ENCODE measurements around the gene RASSF3.

The RASSF3 gene

DNA sequence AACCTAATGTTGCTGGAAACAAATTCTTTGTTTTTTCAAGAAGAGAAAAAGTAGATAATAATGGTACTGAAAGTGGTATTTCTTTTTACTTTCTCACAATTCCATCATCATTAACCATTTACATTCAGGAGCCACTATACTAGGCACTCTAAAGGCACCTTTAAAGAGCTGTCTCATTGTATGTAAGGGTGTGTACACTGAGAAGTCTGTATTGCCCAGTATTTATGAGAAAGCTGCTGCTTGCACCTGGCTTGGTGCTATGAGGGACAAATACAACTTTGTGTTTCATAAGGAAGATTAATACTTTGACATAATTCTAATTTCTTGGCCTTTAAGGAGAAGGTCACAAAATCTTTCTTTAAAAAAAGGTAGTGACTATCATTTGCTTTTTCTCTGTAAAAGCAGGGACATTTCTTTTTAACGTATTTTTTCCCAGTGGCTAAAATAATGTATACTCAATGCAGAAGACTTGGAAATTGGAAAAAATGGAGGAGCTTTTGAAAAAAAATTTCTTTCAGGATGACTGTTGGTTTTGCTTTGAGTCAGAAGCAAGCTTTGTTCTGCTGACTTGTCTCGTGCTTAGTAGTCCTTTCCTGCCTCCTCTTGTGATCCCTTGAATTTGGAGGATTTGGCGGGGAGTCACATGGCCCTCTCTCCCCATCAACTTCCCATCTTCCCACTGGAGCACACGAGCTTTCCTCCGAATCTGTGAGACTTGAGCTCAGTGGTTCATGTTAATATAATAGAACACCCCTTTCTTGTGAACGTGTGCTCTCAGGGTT lies 50.1 kb downstream of the RASSF3 start:
- Histone ChIP-seq H3K4me3 (ENCODE audit: low read length, poor library complexity, severe bottlenecking) (no peak overlapping the region), H3K9me3 (ENCODE audit: insufficient read depth, low read depth, low read length) (no peaks in the 10 kb centered on the region), H3K4me2 (ENCODE audit: low read depth, low read length, poor library complexity, severe bottlenecking) (no peak overlapping the region), H3K36me3 (ENCODE audit: insufficient read depth, low read length) (no peaks in the 10 kb centered on the region), H2AFZ (ENCODE audit: low read length) (no peak overlapping the region), H3K79me2 (ENCODE audit: insufficient read depth, low read length) (peaks cover 71% of the 10 kb centered on the region), H3F3A (ENCODE audit: low read depth) (no peaks in the 10 kb centered on the region), H4K20me1 (ENCODE audit: insufficient read depth, low read length, poor library complexity, severe bottlenecking) (no peaks in the 10 kb centered on the region), H3K4me1 (ENCODE audit: insufficient read depth, low read length, poor library complexity, severe bottlenecking) (peaks cover 4% of the 10 kb centered on the region), H3K27me3 (ENCODE audit: insufficient read depth, low read length, poor library complexity, severe bottlenecking) (no peaks in the 10 kb centered on the region), H3K9ac (ENCODE audit: low read depth, low read length, poor library complexity, severe bottlenecking) (no peak overlapping the region), H3K9me2 (replicated peaks; ENCODE audit: low read depth, low read length) (no peaks in the 10 kb centered on the region)
- no peak for TF ChIP-seq EZH2phosphoT487 (IDR thresholded peaks at IDR 0.05; ENCODE audit: borderline replicate concordance)
- TF ChIP-seq, protein P1, sequence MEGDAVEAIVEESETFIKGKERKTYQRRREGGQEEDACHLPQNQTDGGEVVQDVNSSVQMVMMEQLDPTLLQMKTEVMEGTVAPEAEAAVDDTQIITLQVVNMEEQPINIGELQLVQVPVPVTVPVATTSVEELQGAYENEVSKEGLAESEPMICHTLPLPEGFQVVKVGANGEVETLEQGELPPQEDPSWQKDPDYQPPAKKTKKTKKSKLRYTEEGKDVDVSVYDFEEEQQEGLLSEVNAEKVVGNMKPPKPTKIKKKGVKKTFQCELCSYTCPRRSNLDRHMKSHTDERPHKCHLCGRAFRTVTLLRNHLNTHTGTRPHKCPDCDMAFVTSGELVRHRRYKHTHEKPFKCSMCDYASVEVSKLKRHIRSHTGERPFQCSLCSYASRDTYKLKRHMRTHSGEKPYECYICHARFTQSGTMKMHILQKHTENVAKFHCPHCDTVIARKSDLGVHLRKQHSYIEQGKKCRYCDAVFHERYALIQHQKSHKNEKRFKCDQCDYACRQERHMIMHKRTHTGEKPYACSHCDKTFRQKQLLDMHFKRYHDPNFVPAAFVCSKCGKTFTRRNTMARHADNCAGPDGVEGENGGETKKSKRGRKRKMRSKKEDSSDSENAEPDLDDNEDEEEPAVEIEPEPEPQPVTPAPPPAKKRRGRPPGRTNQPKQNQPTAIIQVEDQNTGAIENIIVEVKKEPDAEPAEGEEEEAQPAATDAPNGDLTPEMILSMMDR (conservative IDR thresholded peaks at IDR 0.05; ENCODE audit: low read length): no peak

DNA sequence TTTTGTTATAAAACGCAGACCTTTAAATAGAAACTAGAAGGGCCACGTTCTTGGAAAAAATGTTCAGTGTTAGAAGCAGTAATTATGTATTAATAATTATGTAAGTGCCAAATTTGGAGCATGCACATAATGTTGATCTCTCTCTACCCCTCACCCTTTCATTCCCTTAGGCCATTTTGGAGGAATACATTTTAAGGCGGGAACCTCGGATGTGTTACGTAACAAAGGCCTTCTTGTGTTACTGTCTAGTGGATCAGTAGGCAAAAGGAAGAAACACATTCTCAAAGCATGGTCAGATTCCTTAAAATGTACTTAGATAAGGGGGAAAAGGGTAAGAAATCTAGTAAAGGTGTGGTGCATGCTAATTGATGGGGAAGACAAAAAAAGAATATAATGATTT lies 52.7 kb downstream of the RASSF3 start:
- peaks cover 72% of the 10 kb centered on the region for H3K79me2 ChIP-seq (ENCODE audit: insufficient read depth, low read length)
- H3K36me3 ChIP-seq (ENCODE audit: insufficient read depth, low read length): no peaks in the 10 kb centered on the region
- no peaks in the 10 kb centered on the region for H4K20me1 ChIP-seq (ENCODE audit: insufficient read depth, low read length, poor library complexity, severe bottlenecking)
- no peak overlapping the region for H3K9ac ChIP-seq (ENCODE audit: low read depth, low read length, poor library complexity, severe bottlenecking)
- TF ChIP-seq EZH2phosphoT487 (IDR thresholded peaks at IDR 0.05; ENCODE audit: borderline replicate concordance): no peak
- TF ChIP-seq, protein P1 (conservative IDR thresholded peaks at IDR 0.05; ENCODE audit: low read length): no peak
- no peaks in the 10 kb centered on the region for H3K9me3 ChIP-seq (ENCODE audit: insufficient read depth, low read depth, low read length)
- no peaks in the 10 kb centered on the region for H3K27me3 ChIP-seq (ENCODE audit: insufficient read depth, low read length, poor library complexity, severe bottlenecking)
- no peak overlapping the region for H3K4me3 ChIP-seq (ENCODE audit: low read length, poor library complexity, severe bottlenecking)
- H3K4me2 ChIP-seq (ENCODE audit: low read depth, low read length, poor library complexity, severe bottlenecking): no peak overlapping the region
- peaks cover 27% of the 10 kb centered on the region for H3K4me1 ChIP-seq (ENCODE audit: insufficient read depth, low read length, poor library complexity, severe bottlenecking)
- H2AFZ ChIP-seq (ENCODE audit: low read length): no peak overlapping the region
- H3K9me2 ChIP-seq (replicated peaks; ENCODE audit: low read depth, low read length): no peaks in the 10 kb centered on the region
- H3F3A ChIP-seq (ENCODE audit: low read depth): no peaks in the 10 kb centered on the region

DNA sequence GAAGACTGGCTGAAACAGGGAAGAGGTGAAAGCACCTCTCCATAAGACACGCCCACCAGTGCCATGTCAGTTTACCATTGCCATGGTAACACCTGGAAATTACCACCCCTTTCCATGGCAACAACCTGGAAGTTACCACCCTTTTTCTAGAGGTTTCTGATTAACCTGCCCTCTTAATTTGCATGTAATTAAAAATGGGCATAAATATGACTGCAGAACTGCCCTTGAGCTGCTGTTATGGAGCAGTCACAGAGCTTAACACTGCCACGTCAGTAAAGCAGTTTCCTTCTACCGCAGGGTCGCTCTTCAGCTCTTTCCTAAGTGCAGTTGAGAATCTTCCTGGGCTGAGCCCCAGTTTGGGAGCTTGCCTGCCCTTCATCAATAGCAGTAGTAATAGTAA lies 55.2 kb downstream of the RASSF3 start:
- peaks cover 47% of the 10 kb centered on the region for H3K4me1 ChIP-seq (ENCODE audit: insufficient read depth, low read length, poor library complexity, severe bottlenecking)
- TF ChIP-seq, protein P1 (conservative IDR thresholded peaks at IDR 0.05; ENCODE audit: low read length): no peak
- no peak for TF ChIP-seq EZH2phosphoT487 (IDR thresholded peaks at IDR 0.05; ENCODE audit: borderline replicate concordance)
- no peaks in the 10 kb centered on the region for H3K36me3 ChIP-seq (ENCODE audit: insufficient read depth, low read length)
- H3F3A ChIP-seq (ENCODE audit: low read depth): peaks cover 8% of the 10 kb centered on the region
- H4K20me1 ChIP-seq (ENCODE audit: insufficient read depth, low read length, poor library complexity, severe bottlenecking): no peaks in the 10 kb centered on the region
- peaks cover 62% of the 10 kb centered on the region for H3K79me2 ChIP-seq (ENCODE audit: insufficient read depth, low read length)
- H3K4me2 ChIP-seq (ENCODE audit: low read depth, low read length, poor library complexity, severe bottlenecking): peak overlapping the region; percentile 3
- H3K4me3 ChIP-seq (ENCODE audit: low read length, poor library complexity, severe bottlenecking): no peak overlapping the region
- H3K9me2 ChIP-seq (replicated peaks; ENCODE audit: low read depth, low read length): no peaks in the 10 kb centered on the region
- no peaks in the 10 kb centered on the region for H3K9me3 ChIP-seq (ENCODE audit: insufficient read depth, low read depth, low read length)
- H2AFZ ChIP-seq (ENCODE audit: low read length): no peak overlapping the region
- H3K27me3 ChIP-seq (ENCODE audit: insufficient read depth, low read length, poor library complexity, severe bottlenecking): no peaks in the 10 kb centered on the region
- H3K9ac ChIP-seq (ENCODE audit: low read depth, low read length, poor library complexity, severe bottlenecking): no peak overlapping the region
